Hematopoietic multipotent progenitor cell treated with erythropoietin and hydrocortisone succinate and interleukin-3 and kit ligand, for 17 days (in vitro differentiated cells): ENCODE data around the gene FILIP1L.
"Not testable (repeated sequence)": the region's sequence is repeated elsewhere in the genome, so short reads cannot be mapped to it uniquely, and the experiment has no call there.

Experiments
- DNase-seq: peaks from one replicate; pipeline ENCODE4 v3.0.0-alpha.2; 2015; ENCODE audit warnings: low spot score

The FILIP1L gene

GRCh38 chr3:100098784-100099070 lies 15.6 kb downstream of the FILIP1L start:
- no peak for DNase-seq

- DNase-seq: no peak
Observed at GRCh38 chr3:100097919-100098783, 16.1 kb downstream of the FILIP1L start.

- DNase-seq: no peak
Observed at GRCh38 chr3:100096866-100097265, 17.4 kb downstream of the FILIP1L start.

GRCh38 chr3:100096286-100096685 lies 18.0 kb downstream of the FILIP1L start:
- not testable (repeated sequence) for DNase-seq

GRCh38 chr3:100093831-100094230 lies 20.5 kb downstream of the FILIP1L start:
- DNase-seq: no peak

- DNase-seq: no peak
Observed at GRCh38 chr3:100090669-100091005, 23.7 kb downstream of the FILIP1L start.

GRCh38 chr3:100089812-100090668 lies 24.3 kb downstream of the FILIP1L start:
- DNase-seq: no peak

- no peak for DNase-seq
Observed at GRCh38 chr3:100088735-100089368, 25.4 kb downstream of the FILIP1L start.

GRCh38 chr3:100087198-100087597 lies 27.1 kb downstream of the FILIP1L start:
- no peak for DNase-seq

- DNase-seq: no peak
Observed at GRCh38 chr3:100086401-100086800, 27.9 kb downstream of the FILIP1L start.

- DNase-seq: no peak
Observed at GRCh38 chr3:100084100-100084806, 30.0 kb downstream of the FILIP1L start.

GRCh38 chr3:100083209-100083608 lies 31.1 kb downstream of the FILIP1L start:
- DNase-seq: no peak

- no peak for DNase-seq
Observed at GRCh38 chr3:100082714-100083113, 31.6 kb downstream of the FILIP1L start.

- no peak for DNase-seq
Observed at GRCh38 chr3:100081986-100082692, 32.2 kb downstream of the FILIP1L start.

- no peak for DNase-seq
Observed at GRCh38 chr3:100081311-100081710, 33.0 kb downstream of the FILIP1L start.

- DNase-seq: no peak
Observed at GRCh38 chr3:100080573-100080972, 33.7 kb downstream of the FILIP1L start.

GRCh38 chr3:100079328-100079727 lies 35.0 kb downstream of the FILIP1L start:
- DNase-seq: no peak

- no peak for DNase-seq
Observed at GRCh38 chr3:100076731-100077529, 37.4 kb downstream of the FILIP1L start.

GRCh38 chr3:100075851-100076730 lies 38.2 kb downstream of the FILIP1L start:
- no peak for DNase-seq

GRCh38 chr3:100075196-100075595 lies 39.1 kb downstream of the FILIP1L start:
- DNase-seq: no peak
